ENCODE data around the gene MRPL24.

DNA sequence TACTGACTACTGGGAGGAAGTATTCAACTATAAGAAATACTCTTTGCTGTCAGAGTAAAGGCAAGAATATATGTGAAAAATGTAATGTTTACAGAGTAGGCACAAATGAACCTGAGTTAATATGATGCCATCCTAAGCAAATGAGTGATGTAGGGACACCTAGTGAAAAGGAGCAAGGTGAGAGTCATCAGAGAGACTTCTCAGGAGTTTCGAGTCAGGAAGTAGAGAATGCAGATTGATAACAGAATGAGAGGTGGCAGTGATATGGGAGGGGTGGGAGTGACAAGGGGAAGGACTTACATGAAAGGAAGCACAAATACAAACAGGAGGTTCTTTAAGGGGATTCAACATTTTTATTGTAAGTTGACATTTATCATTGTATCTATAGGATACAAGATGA lies 36.7 kb upstream of the MRPL24 start:
- TF ChIP-seq MAZ (IDR thresholded peaks at IDR 0.05; ENCODE audit: borderline replicate concordance, low read depth, low read length) (no peak), CBX2 (IDR thresholded peaks at IDR 0.05; ENCODE audit: borderline replicate concordance, low read depth) (no peak), SMC3 (IDR thresholded peaks at IDR 0.05) (no peak), EP300 (IDR thresholded peaks at IDR 0.05) (no peak), BHLHE40 (IDR thresholded peaks at IDR 0.05; ENCODE audit: low read depth, low read length) (no peak), SREBF2 (IDR thresholded peaks at IDR 0.05) (no peak), FOSL2 (IDR thresholded peaks at IDR 0.05) (no peak), FOSL2 (CRISPR knock-in tag; IDR thresholded peaks at IDR 0.05) (no peak)
- TF ChIP-seq, protein P1, sequence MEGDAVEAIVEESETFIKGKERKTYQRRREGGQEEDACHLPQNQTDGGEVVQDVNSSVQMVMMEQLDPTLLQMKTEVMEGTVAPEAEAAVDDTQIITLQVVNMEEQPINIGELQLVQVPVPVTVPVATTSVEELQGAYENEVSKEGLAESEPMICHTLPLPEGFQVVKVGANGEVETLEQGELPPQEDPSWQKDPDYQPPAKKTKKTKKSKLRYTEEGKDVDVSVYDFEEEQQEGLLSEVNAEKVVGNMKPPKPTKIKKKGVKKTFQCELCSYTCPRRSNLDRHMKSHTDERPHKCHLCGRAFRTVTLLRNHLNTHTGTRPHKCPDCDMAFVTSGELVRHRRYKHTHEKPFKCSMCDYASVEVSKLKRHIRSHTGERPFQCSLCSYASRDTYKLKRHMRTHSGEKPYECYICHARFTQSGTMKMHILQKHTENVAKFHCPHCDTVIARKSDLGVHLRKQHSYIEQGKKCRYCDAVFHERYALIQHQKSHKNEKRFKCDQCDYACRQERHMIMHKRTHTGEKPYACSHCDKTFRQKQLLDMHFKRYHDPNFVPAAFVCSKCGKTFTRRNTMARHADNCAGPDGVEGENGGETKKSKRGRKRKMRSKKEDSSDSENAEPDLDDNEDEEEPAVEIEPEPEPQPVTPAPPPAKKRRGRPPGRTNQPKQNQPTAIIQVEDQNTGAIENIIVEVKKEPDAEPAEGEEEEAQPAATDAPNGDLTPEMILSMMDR (IDR thresholded peaks at IDR 0.05): no peak
- TF ChIP-seq, protein P2, sequence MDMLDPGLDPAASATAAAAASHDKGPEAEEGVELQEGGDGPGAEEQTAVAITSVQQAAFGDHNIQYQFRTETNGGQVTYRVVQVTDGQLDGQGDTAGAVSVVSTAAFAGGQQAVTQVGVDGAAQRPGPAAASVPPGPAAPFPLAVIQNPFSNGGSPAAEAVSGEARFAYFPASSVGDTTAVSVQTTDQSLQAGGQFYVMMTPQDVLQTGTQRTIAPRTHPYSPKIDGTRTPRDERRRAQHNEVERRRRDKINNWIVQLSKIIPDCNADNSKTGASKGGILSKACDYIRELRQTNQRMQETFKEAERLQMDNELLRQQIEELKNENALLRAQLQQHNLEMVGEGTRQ (IDR thresholded peaks at IDR 0.05): no peak

Data from A549 (cell line).